Astrocyte of the cerebellum (primary cell): Measurements from ENCODE around the gene NDST4.

Source experiments
- DNase-seq: peaks from one replicate; pipeline ENCODE4 v3.0.0-alpha.2; 2011; ENCODE audit warnings: low read depth
- H3K4me3 ChIP-seq: 2 replicates; pipeline ENCODE4 v1.5.1; 2011; ENCODE audit warnings: mild to moderate bottlenecking, low read depth, low read length, moderate library complexity
- CTCF ChIP-seq: IDR thresholded peaks from 2 replicates; pipeline ENCODE4 v1.5.1; 2012; ENCODE audit warnings: low read length, low read depth, moderate library complexity, mild to moderate bottlenecking; ENCODE audit errors: missing control alignments
- in situ Hi-C: cut with HindIII; loops from 2 replicates; pipeline ENCODE4 v1.10.0; 2017; ENCODE audit warnings: low sequenced_read_pairs

The NDST4 gene

GRCh38 chr4:114976901-114977300 is 136.5 kb downstream of the NDST4 start:
- H3K4me3 ChIP-seq, result no peak overlapping the region
- in situ Hi-C loops, result no loop called here
- TF ChIP-seq CTCF, result no peak
- no peak for DNase-seq

- H3K4me3 ChIP-seq, result no peak overlapping the region
- DNase-seq, result no peak
- in situ Hi-C loops, result no loop called here
- TF ChIP-seq CTCF, result no peak
Measured at GRCh38 chr4:114964026-114964425, 149.4 kb downstream of the NDST4 start.

- in situ Hi-C loops, result no loop called here
- no peak for DNase-seq
- no peak overlapping the region for H3K4me3 ChIP-seq
- TF ChIP-seq CTCF, result no peak
Measured at GRCh38 chr4:114945616-114946015, 167.8 kb downstream of the NDST4 start.

GRCh38 chr4:114941503-114941902 is 171.9 kb downstream of the NDST4 start:
- H3K4me3 ChIP-seq, result no peak overlapping the region
- TF ChIP-seq CTCF, result no peak
- no peak for DNase-seq
- in situ Hi-C loops, result no loop called here

- H3K4me3 ChIP-seq, result no peak overlapping the region
- no peak for TF ChIP-seq CTCF
- no peak for DNase-seq
- in situ Hi-C loops, result no loop called here
Measured at GRCh38 chr4:114927881-114928280, 185.5 kb downstream of the NDST4 start.

GRCh38 chr4:114926583-114926982 is 186.8 kb downstream of the NDST4 start:
- H3K4me3 ChIP-seq, result no peak overlapping the region
- in situ Hi-C loops, result no loop called here
- no peak for TF ChIP-seq CTCF
- DNase-seq, result no peak

GRCh38 chr4:114924311-114924710 is 189.1 kb downstream of the NDST4 start:
- DNase-seq, result no peak
- TF ChIP-seq CTCF, result no peak
- H3K4me3 ChIP-seq, result no peak overlapping the region
- in situ Hi-C loops, result no loop called here
